Measurements from ENCODE around the gene SHF.

The SHF gene

DNA sequence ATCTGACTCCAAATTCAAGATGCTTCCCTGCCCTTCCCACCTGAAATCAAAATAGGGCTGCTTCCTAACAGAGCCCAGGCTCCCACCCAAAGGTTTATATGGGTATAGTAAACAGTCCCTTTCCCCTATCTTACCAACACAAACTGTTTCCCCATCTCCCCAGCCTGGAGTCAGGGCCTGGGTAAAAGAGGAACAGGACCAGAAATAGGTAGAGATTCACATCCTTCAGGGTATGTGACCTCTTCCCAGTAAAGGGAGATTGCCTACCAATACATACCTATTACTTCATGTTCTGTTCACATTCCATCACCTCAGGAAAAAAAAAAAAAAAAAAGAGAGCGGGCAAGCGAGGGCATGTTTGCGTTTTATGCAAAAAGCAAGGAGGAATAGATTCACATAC lies 9.7 kb upstream of the SHF start (continued):
- no peak for TF ChIP-seq ZFP37 (tag by site-specific recombination; IDR thresholded peaks at IDR 0.05)

DNA sequence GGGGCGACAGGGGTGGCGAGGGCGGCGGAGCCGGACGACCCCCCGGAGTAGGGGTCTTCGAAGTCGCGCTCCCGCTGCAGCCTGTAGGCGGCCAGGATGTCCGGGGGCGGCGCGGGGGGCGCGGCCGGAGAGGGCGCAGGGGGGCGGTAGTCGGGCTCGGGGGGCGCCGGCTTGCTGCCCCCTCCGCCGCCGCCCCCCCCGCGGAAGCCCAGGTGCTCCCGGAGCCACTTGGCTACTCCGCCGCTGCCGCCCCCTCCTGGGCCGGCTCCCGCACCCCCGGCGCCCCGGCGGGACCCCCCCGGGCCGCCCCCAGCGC lies 230 bp downstream of the SHF start:
- H3K4me3 ChIP-seq (ENCODE audit: low read depth, low read length) = peak overlapping the region; percentile 31
- H3K27ac ChIP-seq (ENCODE audit: extremely low read depth, low read depth, low read length) = no peak overlapping the region
- H3K36me3 ChIP-seq (ENCODE audit: control insufficient read depth in 2 of 2, insufficient read depth in 1 of 2, low read length in 2 of 2) = no peaks in the 10 kb centered on the region
- no peaks in the 10 kb centered on the region for H3K9me3 ChIP-seq (ENCODE audit: control insufficient read depth, insufficient read depth, low read depth, low read length)
- ChIA-PET CTCF (no interaction called here), POLR2A (interaction anchor here (0.7 to 2.6 kb wide), 8 partner anchors 11 to 214 kb away, joined by 3 to 13 read pairs (median 4); a partner anchor contains a TSS)
- TF ChIP-seq ZNF549 (tag by site-specific recombination; IDR thresholded peaks at IDR 0.05) = no peak
- no peak for TF ChIP-seq ZNF747 (tag by site-specific recombination; IDR thresholded peaks at IDR 0.05)
- no peak for TF ChIP-seq ZNF146 (tag by site-specific recombination; IDR thresholded peaks at IDR 0.05)
- no peak for TF ChIP-seq ZNF24 (tag by site-specific recombination; IDR thresholded peaks at IDR 0.05)
- no peak for TF ChIP-seq KLF7 (tag by site-specific recombination; IDR thresholded peaks at IDR 0.05; ENCODE audit: borderline replicate concordance)
- TF ChIP-seq ZNF596 (tag by site-specific recombination; IDR thresholded peaks at IDR 0.05) = no peak
- no peak for TF ChIP-seq ZNF423 (tag by site-specific recombination; IDR thresholded peaks at IDR 0.05)
- TF ChIP-seq KLF9 (tag by site-specific recombination; IDR thresholded peaks at IDR 0.05; ENCODE audit: low read depth) = no peak
- TF ChIP-seq ZFP69B (tag by site-specific recombination; IDR thresholded peaks at IDR 0.05) = no peak
- no peak for TF ChIP-seq ZNF777 (tag by site-specific recombination; IDR thresholded peaks at IDR 0.05; ENCODE audit: borderline replicate concordance)
- TF ChIP-seq ZBTB44 (tag by site-specific recombination; IDR thresholded peaks at IDR 0.05) = no peak
- no peak for TF ChIP-seq ZNF558 (tag by site-specific recombination; IDR thresholded peaks at IDR 0.05)
- no peaks in the 10 kb centered on the region; the same call in 1 of the 2 replicates for H3K4me1 ChIP-seq (ENCODE audit: control insufficient read depth, insufficient read depth, low read length)

DNA sequence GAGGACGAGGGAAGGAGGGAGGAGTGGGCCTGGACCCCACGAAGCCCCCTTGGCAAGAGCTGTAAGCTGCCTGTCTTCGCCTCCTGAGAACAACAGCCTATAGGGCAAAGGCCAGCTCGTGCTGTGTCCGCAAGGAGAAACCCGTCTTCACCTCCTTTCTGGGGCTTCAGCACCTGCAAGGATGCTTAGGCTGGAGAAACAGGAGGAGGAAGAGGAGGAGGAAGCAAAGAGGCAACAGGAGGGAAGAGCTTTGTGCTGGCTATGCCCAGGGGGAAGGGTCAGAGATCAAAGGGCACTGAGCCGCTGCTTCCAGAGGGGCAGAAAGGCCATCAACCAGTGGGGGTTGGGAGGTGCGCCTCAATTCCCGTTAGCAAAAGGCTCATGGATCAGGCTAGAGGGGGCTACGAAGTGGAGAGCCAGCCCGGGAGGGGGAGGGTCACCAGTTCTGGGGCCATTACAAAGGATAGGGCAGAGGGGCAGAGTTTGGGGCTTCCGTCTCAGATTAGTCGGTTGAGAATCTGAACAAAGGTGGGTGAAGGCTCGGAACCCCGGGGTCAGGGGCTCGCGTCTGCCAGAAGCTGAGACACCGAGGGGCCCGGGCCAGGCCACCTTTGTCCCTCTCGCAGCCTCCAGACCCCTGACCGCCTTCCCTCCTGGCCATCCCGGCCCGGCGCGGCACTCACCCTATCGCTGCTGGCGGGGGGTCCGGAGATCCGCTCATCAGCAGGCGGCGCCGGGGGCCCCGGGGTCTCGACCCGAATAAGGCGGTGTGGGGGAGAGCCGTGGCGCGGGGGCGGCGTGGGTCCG lies 792 bp downstream of the SHF start:
- H3K4me1 ChIP-seq (ENCODE audit: control insufficient read depth, insufficient read depth, low read length) = no peaks in the 10 kb centered on the region; the same call in 1 of the 2 replicates
- no peaks in the 10 kb centered on the region for H3K9me3 ChIP-seq (ENCODE audit: control insufficient read depth, insufficient read depth, low read depth, low read length)
- POLR2A ChIA-PET = interaction anchor here (0.8 to 2.6 kb wide), 5 partner anchors 11 to 215 kb away, joined by 4 to 13 read pairs (median 5); a partner anchor contains a TSS
- CTCF ChIA-PET = no interaction called here
- H3K36me3 ChIP-seq (ENCODE audit: control insufficient read depth in 2 of 2, insufficient read depth in 1 of 2, low read length in 2 of 2) = no peaks in the 10 kb centered on the region
- H3K27ac ChIP-seq (ENCODE audit: extremely low read depth, low read depth, low read length) = no peak overlapping the region
- H3K4me3 ChIP-seq (ENCODE audit: low read depth, low read length) = peak overlapping the region; percentile 31
- peak; percentile 92 for TF ChIP-seq SCRT2 (tag by site-specific recombination; IDR thresholded peaks at IDR 0.05)
- no peak for TF ChIP-seq ZNF473 (tag by site-specific recombination; IDR thresholded peaks at IDR 0.05)
- no peak for TF ChIP-seq ZNF518A (tag by site-specific recombination; conservative IDR thresholded peaks at IDR 0.05; ENCODE audit: low read depth)
- TF ChIP-seq ZNF548 (tag by site-specific recombination; IDR thresholded peaks at IDR 0.05) = no peak
- TF ChIP-seq YY1 (tag by site-specific recombination; IDR thresholded peaks at IDR 0.05) = no peak
- TF ChIP-seq ZNF366 (tag by site-specific recombination; conservative IDR thresholded peaks at IDR 0.05) = no peak
- TF ChIP-seq ZBTB11 (tag by site-specific recombination; conservative IDR thresholded peaks at IDR 0.05; ENCODE audit: low read depth) = no peak
- no peak for TF ChIP-seq ZNF138 (tag by site-specific recombination; IDR thresholded peaks at IDR 0.05; ENCODE audit: borderline replicate concordance)
- TF ChIP-seq BCL11B (tag by site-specific recombination; IDR thresholded peaks at IDR 0.05; ENCODE audit: low read depth) = 0 out of 2 replicates have a peak, but pooled peaks have one; percentile 44
- TF ChIP-seq ZNF341 (tag by site-specific recombination; IDR thresholded peaks at IDR 0.05; ENCODE audit: low read depth) = peak; percentile 8; the same call in 1 of the 2 replicates
- TF ChIP-seq SCRT1 (tag by site-specific recombination; IDR thresholded peaks at IDR 0.05; ENCODE audit: borderline replicate concordance) = peak; percentile 1; the same call in 1 of the 2 replicates
